Osteoblast (primary cell): ENCODE measurements around the gene SIGLEC11. TPM values are rescaled to one million over a fixed set of nuclear protein-coding genes. Genes with fewer than 3 reads are reported as not detected.
A peak's percentile ranks its signal among the peaks of the same experiment; 100 is the strongest.
"Not testable (repeated sequence)": the region's sequence is repeated elsewhere in the genome, so short reads cannot be mapped to it uniquely, and the experiment has no call there.

Experiments
- DNase-seq: peaks from one replicate; pipeline ENCODE4 v3.0.0; 2011; ENCODE audit warnings: low spot score, mixed read lengths; ENCODE audit not compliant: insufficient read length; ENCODE audit errors: missing footprints
- H2AFZ ChIP-seq: 2 replicates; pipeline ENCODE4 v1.6.0; 2011; ENCODE audit warnings: mild to moderate bottlenecking, low read length
- H3K27ac ChIP-seq: 2 replicates; pipeline ENCODE4 v1.5.1; 2011; ENCODE audit warnings: mild to moderate bottlenecking, low read depth, low read length, moderate library complexity
- H3K27me3 ChIP-seq: 2 replicates; pipeline ENCODE4 v1.6.0; 2012; ENCODE audit warnings: mild to moderate bottlenecking, control low read depth, inconsistent platforms, low read length, moderate library complexity; ENCODE audit not compliant: insufficient read depth
- H3K36me3 ChIP-seq: 2 replicates; pipeline ENCODE4 v1.5.1; 2011; ENCODE audit warnings: mild to moderate bottlenecking, low read length, control low read depth, moderate library complexity; ENCODE audit not compliant: insufficient read depth
- H3K4me1 ChIP-seq: 2 replicates; pipeline ENCODE4 v1.5.1; 2011; ENCODE audit warnings: mild to moderate bottlenecking, low read length, control low read depth, moderate library complexity; ENCODE audit not compliant: insufficient read depth
- H3K4me2 ChIP-seq: 2 replicates; pipeline ENCODE4 v1.6.0; 2011; ENCODE audit warnings: mild to moderate bottlenecking, low read length; ENCODE audit not compliant: insufficient read depth
- H3K4me3 ChIP-seq: fragments of 200-600 bp; sonication (generic); 3 replicates; pipeline ENCODE4 v1.5.1; 2012; ENCODE audit warnings: mild to moderate bottlenecking, low read length, inconsistent platforms; ENCODE audit not compliant: insufficient read depth
- H3K79me2 ChIP-seq: 2 replicates; pipeline ENCODE4 v1.6.0; 2012; ENCODE audit warnings: mild to moderate bottlenecking, low read length, control low read depth, inconsistent platforms; ENCODE audit not compliant: insufficient read depth
- H3K9me3 ChIP-seq: 2 replicates; pipeline ENCODE4 v1.5.1; 2011; ENCODE audit warnings: low read depth, low read length, control low read depth
- H4K20me1 ChIP-seq: 2 replicates; pipeline ENCODE4 v1.6.0; 2012; ENCODE audit warnings: mild to moderate bottlenecking, low read length, control low read depth; ENCODE audit not compliant: insufficient read depth
- total RNA-seq: library from RNA; depleted of rRNA; stranded (reverse); fragments of >200 nt; gene quantifications from 2 replicates; pipeline ENCODE4 v1.2.3, GENCODE V29; 2012
- TF ChIP-seq, protein P1 (sequence below): IDR thresholded peaks from 2 replicates; pipeline ENCODE4 v1.5.1; 2011; ENCODE audit warnings: mild to moderate bottlenecking, low read depth, low read length, moderate library complexity; ENCODE audit errors: extremely low read depth

Gene SIGLEC11
- total RNA-seq, 1 donor: under 0.01 TPM

DNA sequence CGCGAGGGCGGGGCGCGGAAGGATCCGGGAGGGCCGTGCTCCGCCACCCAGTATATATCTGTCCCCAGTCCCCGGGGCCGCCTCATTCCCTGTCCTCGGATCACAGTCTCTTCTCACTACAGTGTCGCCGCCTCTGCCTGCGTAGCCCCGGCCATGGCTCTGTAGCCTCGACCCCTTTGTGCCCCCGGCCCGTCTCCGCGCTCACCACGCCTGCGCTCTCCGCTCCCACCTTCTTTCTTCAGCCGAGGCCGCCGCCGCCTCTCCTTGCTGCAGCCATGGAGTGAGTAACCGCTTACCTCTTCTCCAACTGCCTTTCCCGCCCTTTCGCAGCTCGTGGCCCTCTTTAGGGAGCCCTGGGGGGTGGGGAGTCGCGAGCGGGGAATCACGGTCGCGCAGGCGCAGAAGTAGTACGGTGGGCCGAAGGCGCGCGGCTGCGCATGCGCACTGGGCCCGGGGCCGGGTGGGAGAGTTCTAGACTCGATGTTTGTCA lies 31.8 kb downstream of the SIGLEC11 start, which contains the start of the genes ATF5 and NUP62:
ATF5 (plus strand) TSS at position 85 of the 490 bp plus-strand sequence. CDS start 1,646 bp downstream, outside the sequence.
NUP62 (minus strand) TSS at position 384 of the 490 bp plus-strand sequence. CDS start 19,697 bp downstream, outside the sequence.
- no peaks in the 10 kb centered on the region for H3K9me3 ChIP-seq
- peaks cover 19% of the 10 kb centered on the region for H3K36me3 ChIP-seq
- peaks cover 18% of the 10 kb centered on the region for H4K20me1 ChIP-seq
- no peaks in the 10 kb centered on the region for H3K27me3 ChIP-seq
- H3K4me2 ChIP-seq: peak within 1 kb of the TSS; percentile 83
- TF ChIP-seq, protein P1, sequence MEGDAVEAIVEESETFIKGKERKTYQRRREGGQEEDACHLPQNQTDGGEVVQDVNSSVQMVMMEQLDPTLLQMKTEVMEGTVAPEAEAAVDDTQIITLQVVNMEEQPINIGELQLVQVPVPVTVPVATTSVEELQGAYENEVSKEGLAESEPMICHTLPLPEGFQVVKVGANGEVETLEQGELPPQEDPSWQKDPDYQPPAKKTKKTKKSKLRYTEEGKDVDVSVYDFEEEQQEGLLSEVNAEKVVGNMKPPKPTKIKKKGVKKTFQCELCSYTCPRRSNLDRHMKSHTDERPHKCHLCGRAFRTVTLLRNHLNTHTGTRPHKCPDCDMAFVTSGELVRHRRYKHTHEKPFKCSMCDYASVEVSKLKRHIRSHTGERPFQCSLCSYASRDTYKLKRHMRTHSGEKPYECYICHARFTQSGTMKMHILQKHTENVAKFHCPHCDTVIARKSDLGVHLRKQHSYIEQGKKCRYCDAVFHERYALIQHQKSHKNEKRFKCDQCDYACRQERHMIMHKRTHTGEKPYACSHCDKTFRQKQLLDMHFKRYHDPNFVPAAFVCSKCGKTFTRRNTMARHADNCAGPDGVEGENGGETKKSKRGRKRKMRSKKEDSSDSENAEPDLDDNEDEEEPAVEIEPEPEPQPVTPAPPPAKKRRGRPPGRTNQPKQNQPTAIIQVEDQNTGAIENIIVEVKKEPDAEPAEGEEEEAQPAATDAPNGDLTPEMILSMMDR: no peak
- peak within 1 kb of the TSS; percentile 90 for H3K27ac ChIP-seq
- H3K79me2 ChIP-seq: peaks cover 48% of the 10 kb centered on the region
- peak; percentile 100 for DNase-seq
- H3K4me1 ChIP-seq: peaks cover 3% of the 10 kb centered on the region
- H3K4me3 ChIP-seq: peak within 1 kb of the TSS; percentile 91
- H2AFZ ChIP-seq: peak within 1 kb of the TSS; percentile 99

- Histone ChIP-seq H4K20me1 (peaks cover 33% of the 10 kb centered on the region), H3K27me3 (no peaks in the 10 kb centered on the region), H2AFZ (no peak overlapping the region), H3K27ac (no peak overlapping the region), H3K4me3 (no peak overlapping the region), H3K4me1 (peaks cover 3% of the 10 kb centered on the region), H3K79me2 (peaks cover 62% of the 10 kb centered on the region), H3K4me2 (peak overlapping the region; percentile 11), H3K36me3 (peaks cover 29% of the 10 kb centered on the region), H3K9me3 (no peaks in the 10 kb centered on the region)
- no peak for DNase-seq
- TF ChIP-seq, protein P1: no peak
Observed at GRCh38 chr19:49927526-49928264, 33.3 kb downstream of the SIGLEC11 start.

GRCh38 chr19:49926515-49926914 lies 34.5 kb downstream of the SIGLEC11 start:
- TF ChIP-seq, protein P1: no peak
- DNase-seq: no peak
- Histone ChIP-seq H3K4me2 (no peak overlapping the region), H3K4me3 (no peak overlapping the region), H4K20me1 (peaks cover 41% of the 10 kb centered on the region), H3K27ac (no peak overlapping the region), H2AFZ (no peak overlapping the region), H3K27me3 (no peaks in the 10 kb centered on the region), H3K36me3 (peaks cover 29% of the 10 kb centered on the region), H3K79me2 (peaks cover 74% of the 10 kb centered on the region), H3K4me1 (peaks cover 13% of the 10 kb centered on the region), H3K9me3 (no peaks in the 10 kb centered on the region)

GRCh38 chr19:49925486-49925885 lies 35.5 kb downstream of the SIGLEC11 start:
- Histone ChIP-seq H3K27ac (no peak overlapping the region), H3K4me1 (peaks cover 13% of the 10 kb centered on the region), H3K4me2 (no peak overlapping the region), H3K36me3 (peaks cover 33% of the 10 kb centered on the region), H3K4me3 (no peak overlapping the region), H4K20me1 (peaks cover 49% of the 10 kb centered on the region), H2AFZ (no peak overlapping the region), H3K27me3 (no peaks in the 10 kb centered on the region), H3K9me3 (no peaks in the 10 kb centered on the region), H3K79me2 (peaks cover 84% of the 10 kb centered on the region)
- DNase-seq: no peak
- TF ChIP-seq, protein P1: no peak

- not testable (repeated sequence) for H3K27ac ChIP-seq, H3K9me3 ChIP-seq, H3K4me3 ChIP-seq, DNase-seq, H3K4me2 ChIP-seq, H2AFZ ChIP-seq, H3K27me3 ChIP-seq
- Histone ChIP-seq H3K4me1 (peaks cover 10% of the 10 kb centered on the region), H4K20me1 (peaks cover 52% of the 10 kb centered on the region), H3K79me2 (peaks cover 91% of the 10 kb centered on the region), H3K36me3 (peaks cover 36% of the 10 kb centered on the region)
Observed at GRCh38 chr19:49924881-49925210, 36.1 kb downstream of the SIGLEC11 start.
